Prostate gland (tissue), 2 donors: ENCODE results near the gene CTBP2. TPM values are rescaled to one million over a fixed set of nuclear protein-coding genes. Genes with fewer than 3 reads are reported as not detected.
A peak's percentile ranks its signal among the peaks of the same experiment; 100 is the strongest.

Source experiments
- DNase-seq: peaks from one replicate; pipeline ENCODE4 v3.0.0-alpha.2; 2019; ENCODE audit warnings: low spot score
- H3K27ac ChIP-seq, 2 donors: fragments of 200-600 bp; sonication (generic); 2 replicates each; pipeline ENCODE4 v1.5.1; 2017 to 2019
- H3K27me3 ChIP-seq: fragments of 200-600 bp; sonication (generic); replicated peaks from 2 replicates; pipeline ENCODE4 v1.5.1; 2019; ENCODE audit not compliant: insufficient read depth
- H3K36me3 ChIP-seq, 2 donors: fragments of 200-600 bp; sonication (generic); 1 replicate in 1 of 2; 2 replicates in 1 of 2; pipeline versions ENCODE4 v1.5.1 to v1.8.1; 2017 to 2019
- H3K4me1 ChIP-seq: fragments of 200-600 bp; sonication (generic); replicated peaks from 2 replicates; pipeline ENCODE4 v1.5.1; 2019
- H3K4me3 ChIP-seq, 2 donors: fragments of 200-600 bp; sonication (generic); 2 replicates each; pipeline ENCODE4 v1.5.1; 2017 to 2019
- H3K9me3 ChIP-seq: fragments of 200-600 bp; sonication (generic); 2 replicates; pipeline ENCODE4 v1.5.1; 2017
- POLR2A ChIP-seq: fragments of 450-650 bp; IDR thresholded peaks from one replicate; pipeline ENCODE4 v1.6.1; 2016; ENCODE audit warnings: antibody characterized with exemption, mild to moderate bottlenecking
- POLR2AphosphoS5 ChIP-seq: sonication (generic); formaldehyde crosslinking; IDR thresholded peaks from one replicate; pipeline ENCODE4 v1.6.1; 2017; ENCODE audit warnings: antibody characterized with exemption
- WGBS: methylation state at CpG from one replicate; pipeline ENCODE4 v1.1.5; 2018; 5-methylcytosine and 5-hydroxymethylcytosine counted together
- intact Hi-C: fragments of 100-400 bp; cut with DNase I; formaldehyde crosslinking; loops from one replicate; pipeline ENCODE4 v1.14.2; 2022
- total RNA-seq, 2 donors: library from RNA; depleted of rRNA; stranded (reverse); fragments of >200 nt; gene quantifications; one replicate each; pipeline ENCODE4 v1.1.0, GENCODE V29; 2016
- TF ChIP-seq, protein P1 (sequence below), 4 experiments: fragments of 200-600 bp in 2 of 4; fragments of 450-650 bp in 2 of 4; sonication (generic) in 2 of 4; IDR thresholded peaks; 1 replicate in 3 of 4; 2 replicates in 1 of 4; pipeline ENCODE4 v1.5.1; 2016 to 2019; ENCODE audit warnings: antibody characterized with exemption in 4 of 4, mild to moderate bottlenecking in 2 of 4, moderate library complexity in 2 of 4

CTBP2 gene
- total RNA-seq, 2 donors from 2014 or later, result 70.2 to 89.7 TPM

DNA sequence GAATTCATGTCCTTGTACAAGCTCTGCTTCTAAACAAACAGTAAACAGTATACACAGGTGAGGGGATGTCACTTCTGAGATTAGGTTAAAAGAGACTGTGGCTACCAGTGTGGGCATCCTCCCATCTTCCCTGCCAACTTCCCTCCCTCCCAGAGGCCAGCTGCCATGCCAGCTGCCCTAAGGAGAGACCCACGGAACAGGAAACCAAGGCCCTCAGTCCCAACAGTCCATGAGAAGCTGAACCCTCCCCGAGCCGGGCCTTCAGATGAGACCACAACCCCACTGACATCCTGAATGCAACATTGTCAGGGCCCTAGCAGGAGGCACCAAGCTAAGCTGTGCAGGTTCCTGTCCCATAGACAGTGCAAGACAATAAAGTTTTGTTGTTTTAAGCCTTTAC is 106.1 kb downstream of the CTBP2 start:
- intact Hi-C loops, result loop anchor here (10.0 kb wide), 1 partner anchor 641 kb away; no protein-coding TSS in a partner anchor
- peaks cover 39% of the 10 kb centered on the region for H3K4me1 ChIP-seq
- H3K4me3 ChIP-seq, result no peak overlapping the region
- no peaks in the 10 kb centered on the region for H3K36me3 ChIP-seq
- no peak for DNase-seq
- H3K27ac ChIP-seq, result peak overlapping the region in 1 of 2 donors; percentile 91
- TF ChIP-seq, protein P1, sequence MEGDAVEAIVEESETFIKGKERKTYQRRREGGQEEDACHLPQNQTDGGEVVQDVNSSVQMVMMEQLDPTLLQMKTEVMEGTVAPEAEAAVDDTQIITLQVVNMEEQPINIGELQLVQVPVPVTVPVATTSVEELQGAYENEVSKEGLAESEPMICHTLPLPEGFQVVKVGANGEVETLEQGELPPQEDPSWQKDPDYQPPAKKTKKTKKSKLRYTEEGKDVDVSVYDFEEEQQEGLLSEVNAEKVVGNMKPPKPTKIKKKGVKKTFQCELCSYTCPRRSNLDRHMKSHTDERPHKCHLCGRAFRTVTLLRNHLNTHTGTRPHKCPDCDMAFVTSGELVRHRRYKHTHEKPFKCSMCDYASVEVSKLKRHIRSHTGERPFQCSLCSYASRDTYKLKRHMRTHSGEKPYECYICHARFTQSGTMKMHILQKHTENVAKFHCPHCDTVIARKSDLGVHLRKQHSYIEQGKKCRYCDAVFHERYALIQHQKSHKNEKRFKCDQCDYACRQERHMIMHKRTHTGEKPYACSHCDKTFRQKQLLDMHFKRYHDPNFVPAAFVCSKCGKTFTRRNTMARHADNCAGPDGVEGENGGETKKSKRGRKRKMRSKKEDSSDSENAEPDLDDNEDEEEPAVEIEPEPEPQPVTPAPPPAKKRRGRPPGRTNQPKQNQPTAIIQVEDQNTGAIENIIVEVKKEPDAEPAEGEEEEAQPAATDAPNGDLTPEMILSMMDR (IDR thresholded peaks at IDR 0.05), result no peak
- TF ChIP-seq POLR2A (no peak), POLR2AphosphoS5 (no peak)
- WGBS, result 92% methylated on average over 3 of the region's 3 CpGs
- no peaks in the 10 kb centered on the region for H3K27me3 ChIP-seq
- H3K9me3 ChIP-seq, result no peaks in the 10 kb centered on the region

DNA sequence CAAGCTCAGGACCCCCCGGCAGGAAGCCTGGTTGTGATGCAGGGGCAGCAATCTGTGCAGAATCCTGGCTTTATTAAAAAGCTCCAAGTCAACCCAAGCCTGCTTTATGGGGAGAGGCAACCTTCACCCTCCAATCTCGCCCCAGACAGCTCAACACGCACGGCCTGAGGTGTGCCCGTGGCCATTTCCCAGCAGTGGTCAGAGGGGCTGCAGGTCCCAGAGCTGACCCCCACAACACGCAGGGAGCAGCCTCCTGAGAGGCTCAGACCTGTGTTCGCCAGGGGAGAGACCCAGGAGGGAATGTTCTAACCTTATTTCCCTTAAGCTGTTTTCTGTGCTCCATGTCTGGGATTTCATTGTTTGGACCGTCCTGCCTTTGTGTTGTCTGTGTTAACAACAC is 108.2 kb downstream of the CTBP2 start:
- Histone ChIP-seq H3K27ac (no peak overlapping the region), H3K4me3 (no peak overlapping the region), H3K4me1 (peaks cover 32% of the 10 kb centered on the region), H3K27me3 (no peaks in the 10 kb centered on the region), H3K36me3 (no peaks in the 10 kb centered on the region), H3K9me3 (no peaks in the 10 kb centered on the region)
- WGBS, result 79% methylated on average over 8 of the region's 8 CpGs
- no peak for DNase-seq
- intact Hi-C loops, result loop anchor here (10.0 kb wide), 1 partner anchor 643 kb away; no protein-coding TSS in a partner anchor
- no peak for TF ChIP-seq POLR2AphosphoS5
- TF ChIP-seq, protein P1 (IDR thresholded peaks at IDR 0.05), result no peak
- TF ChIP-seq POLR2A, result no peak

DNA sequence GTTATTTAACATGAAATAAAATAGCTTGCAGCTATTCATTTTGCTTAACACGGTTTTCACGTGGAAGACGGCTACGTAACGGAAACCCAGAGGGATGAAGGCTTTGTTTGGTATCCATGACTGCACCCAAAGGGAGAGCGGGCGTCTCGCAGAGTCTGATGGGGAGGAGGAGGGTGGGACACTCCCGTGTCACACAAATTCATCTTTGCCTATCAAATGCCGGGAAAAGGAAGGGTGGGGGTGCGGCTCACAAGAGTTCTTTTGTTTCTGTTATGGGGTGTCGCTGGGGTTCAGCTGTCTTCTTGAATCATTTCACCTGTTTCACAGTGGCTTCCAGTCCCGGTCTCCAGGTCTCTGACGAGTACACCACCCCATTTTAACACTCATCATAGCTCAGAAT is 110.0 kb downstream of the CTBP2 start:
- H3K36me3 ChIP-seq, result no peaks in the 10 kb centered on the region
- no peaks in the 10 kb centered on the region for H3K9me3 ChIP-seq
- H3K27me3 ChIP-seq, result no peaks in the 10 kb centered on the region
- H3K4me3 ChIP-seq, result no peak overlapping the region
- intact Hi-C loops, result loop anchor here (10.0 kb wide), 1 partner anchor 644 kb away; no protein-coding TSS in a partner anchor
- no peak for DNase-seq
- WGBS, result 83% methylated on average over 14 of the region's 14 CpGs
- TF ChIP-seq, protein P1 (IDR thresholded peaks at IDR 0.05), result no peak
- TF ChIP-seq POLR2AphosphoS5, result no peak
- TF ChIP-seq POLR2A, result no peak
- peaks cover 18% of the 10 kb centered on the region for H3K4me1 ChIP-seq
- peak overlapping the region in 1 of 2 donors; percentile 14 for H3K27ac ChIP-seq

DNA sequence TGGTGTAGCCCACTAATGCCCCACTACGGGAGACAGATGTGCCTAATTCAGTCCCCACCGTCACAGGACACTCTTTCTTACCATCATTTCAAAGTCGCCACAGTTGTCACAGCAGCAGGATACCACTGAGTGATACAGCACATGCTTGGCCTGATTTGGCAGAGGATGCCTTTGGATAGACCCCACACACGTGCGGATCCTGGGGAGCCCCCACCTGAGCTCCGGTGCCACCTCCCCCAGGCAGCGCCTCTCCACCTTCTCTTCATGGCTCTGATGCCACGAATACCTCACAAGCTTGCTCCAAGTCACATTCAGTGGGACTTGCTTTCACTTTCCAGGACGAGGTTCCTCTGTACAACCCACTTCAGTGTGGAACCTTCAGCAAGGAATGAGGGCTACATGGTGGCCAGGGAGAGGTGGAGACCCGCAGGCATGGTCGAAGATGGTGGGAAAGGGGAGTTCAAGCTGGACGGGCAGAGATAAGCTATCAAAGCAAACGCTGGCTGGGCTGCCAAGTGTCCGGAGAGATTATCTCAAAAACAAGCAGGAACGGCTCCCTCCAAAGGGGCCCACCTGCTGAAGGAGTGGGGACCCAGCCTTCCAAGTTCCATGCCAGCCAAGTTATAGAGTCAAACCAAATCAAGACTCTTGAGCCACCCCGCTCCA is 111.0 kb downstream of the CTBP2 start:
- peak overlapping the region; percentile 28 to 65 for H3K27ac ChIP-seq
- intact Hi-C loops, result loop anchor here (5.0 to 10.0 kb wide), 3 partner anchors 47 to 585 kb away; no protein-coding TSS in a partner anchor

More for the DNA sequence above, 111.0 kb downstream of the CTBP2 start:
- DNase-seq, result no peak
- Histone ChIP-seq H3K4me3 (no peak overlapping the region), H3K9me3 (no peaks in the 10 kb centered on the region), H3K36me3 (no peaks in the 10 kb centered on the region), H3K27me3 (no peaks in the 10 kb centered on the region), H3K4me1 (peaks cover 17% of the 10 kb centered on the region)
- TF ChIP-seq POLR2A (no peak), POLR2AphosphoS5 (no peak)
- TF ChIP-seq, protein P1 (IDR thresholded peaks at IDR 0.05), result no peak
- WGBS, result 52% methylated on average over 16 of the region's 16 CpGs
